GM23248 (cell line): Measurements from ENCODE around the gene FXYD3.

Source experiments
- EZH2 ChIP-seq: fragments of 200-600 bp; sonication (generic); IDR thresholded peaks from 2 replicates; pipeline ENCODE4 v1.6.1; 2018; ENCODE audit warnings: antibody characterized with exemption, mild to moderate bottlenecking; ENCODE audit not compliant: insufficient read depth, poor library complexity, severe bottlenecking
- EZH2phosphoT487 ChIP-seq: fragments of 200-600 bp; sonication (generic); IDR thresholded peaks from 2 replicates; pipeline ENCODE4 v1.6.1; 2018; ENCODE audit warnings: antibody characterized with exemption, moderate library complexity, mild to moderate bottlenecking, low read depth; ENCODE audit not compliant: insufficient read depth

- no peak for TF ChIP-seq EZH2
- no peak for TF ChIP-seq EZH2phosphoT487
Observed at GRCh38 chr19:35109395-35110112, 6.1 kb upstream of the FXYD3 start.
